HepG2 (cell line): Measurements from ENCODE around the gene CDH12. TPM values are rescaled to one million over a fixed set of nuclear protein-coding genes. Genes with fewer than 3 reads are reported as not detected.

Source experiments
- ATAC-seq: fragments of 200-7000 bp; cut with Tn5 transposase; 3 replicates; pipeline ENCODE4 v1.9.1; 2020; ENCODE audit warnings: mild to moderate bottlenecking, moderate library complexity
- BruUV-seq: library from RNA; stranded (reverse); fragments of 400-500 nt; replicated peaks from 2 replicates; lab custom pipeline; 2021; lab: Mats Ljungman, UMichigan
- CTCF ChIA-PET: fragments of 300-600 bp; formaldehyde crosslinking; extraction: SDS; loops from one replicate; lab custom pipeline; 2021; ENCODE audit warnings: low total read pairs, inconsistent platforms, low intra/inter-chr PET ratio; lab: Yijun Ruan, JAX
- POLR2A ChIA-PET: fragments of 350-600 bp; sonication (Branson Sonifier 250); formaldehyde crosslinking; loops from one replicate; lab custom pipeline; 2020; ENCODE audit warnings: antibody characterized with exemption, inconsistent platforms; lab: Yijun Ruan, JAX
- DNase-seq: peaks from one replicate; pipeline ENCODE4 v3.0.0-alpha.2; 2015; ENCODE audit warnings: low spot score
- FAIRE-seq: peaks from 3 replicates; lab custom pipeline; 2011; peaks lifted over from hg19 to GRCh38; lab: Jason Lieb, UNC
- H2AFZ ChIP-seq: one replicate; pipeline ENCODE4 v1.6.1; 2011; ENCODE audit warnings: low read length, inconsistent platforms
- H3K27ac ChIP-seq: fragments of 300-600 bp; 3 replicates; pipeline ENCODE4 v1.8.0; 2011; ENCODE audit warnings: mixed run types, mild to moderate bottlenecking, mixed read lengths, low read length, inconsistent platforms; ENCODE audit not compliant: insufficient read depth; ENCODE audit errors: extremely low read length
- H3K27me3 ChIP-seq, 2 experiments: fragments of 200-600 bp in 1 of 2; 2 replicates in 1 of 2; 3 replicates in 1 of 2; pipeline versions ENCODE4 v1.6.0 to v1.8.0; 2011; ENCODE audit warnings: low read length in 2 of 2, mild to moderate bottlenecking in 2 of 2, moderate library complexity in 2 of 2, inconsistent platforms in 1 of 2; ENCODE audit not compliant: insufficient read depth in 2 of 2, control insufficient read depth in 1 of 2
- H3K36me3 ChIP-seq, 2 experiments: fragments of 200-600 bp in 1 of 2; replicated peaks in 1 of 2; 2 replicates in 1 of 2; 3 replicates in 1 of 2; pipeline versions ENCODE4 v1.5.1 to v1.8.0; 2011; ENCODE audit warnings: low read length in 2 of 2, inconsistent platforms in 1 of 2; ENCODE audit not compliant: insufficient read depth in 2 of 2, control insufficient read depth in 1 of 2
- H3K4me1 ChIP-seq: 2 replicates; pipeline ENCODE4 v1.5.1; 2012; ENCODE audit warnings: low read length, inconsistent platforms; ENCODE audit not compliant: insufficient read depth
- H3K4me2 ChIP-seq: 2 replicates; pipeline ENCODE4 v1.6.0; 2011; ENCODE audit warnings: low read depth, low read length, inconsistent platforms
- H3K4me3 ChIP-seq, 3 experiments: fragments of 200-600 bp in 1 of 3; sonication (generic), shearing (Covaris generic) in 1 of 3; replicated peaks in 1 of 3; 2 replicates each; pipeline ENCODE4 v1.5.1; 2011 to 2016; ENCODE audit warnings: low read length in 3 of 3, inconsistent platforms in 2 of 3, low read depth in 2 of 3, mild to moderate bottlenecking in 2 of 3, control low read depth in 1 of 3, mixed read lengths in 1 of 3; ENCODE audit not compliant: insufficient read depth in 1 of 3
- H3K79me2 ChIP-seq: one replicate; pipeline ENCODE4 v1.6.1; 2011; ENCODE audit warnings: low read length, inconsistent platforms; ENCODE audit not compliant: insufficient read depth
- H3K9ac ChIP-seq: 2 replicates; pipeline ENCODE4 v1.6.0; 2011; ENCODE audit warnings: mild to moderate bottlenecking, low read depth, low read length, inconsistent platforms; ENCODE audit not compliant: insufficient read depth
- H3K9me3 ChIP-seq: 2 replicates; pipeline ENCODE4 v1.5.1; 2012; ENCODE audit warnings: mild to moderate bottlenecking, low read length
- H4K20me1 ChIP-seq: 2 replicates; pipeline ENCODE4 v1.6.0; 2011; ENCODE audit warnings: inconsistent platforms, mild to moderate bottlenecking, low read length, moderate library complexity; ENCODE audit not compliant: insufficient read depth
- ELF1 ChIP-seq: sonication (generic); formaldehyde crosslinking; IDR thresholded peaks from 2 replicates; pipeline ENCODE4 v1.4.0; 2020; ENCODE audit warnings: missing genetic modification reagents
- GPN1 ChIP-seq: sonication (generic); formaldehyde crosslinking; IDR thresholded peaks from 2 replicates; pipeline ENCODE4 v1.5.1; 2020; ENCODE audit warnings: missing genetic modification reagents, borderline replicate concordance
- TBX3 ChIP-seq: fragments of 450-650 bp; IDR thresholded peaks from 2 replicates; pipeline ENCODE4 v1.6.1; 2017; ENCODE audit warnings: antibody characterized with exemption, mild to moderate bottlenecking, inconsistent platforms, borderline replicate concordance
- ZKSCAN5 ChIP-seq: sonication (generic); formaldehyde crosslinking; IDR thresholded peaks from 2 replicates; pipeline ENCODE4 v1.5.1; 2020; ENCODE audit warnings: mild to moderate bottlenecking, missing genetic modification reagents
- ZNF17 ChIP-seq: sonication (generic); formaldehyde crosslinking; IDR thresholded peaks from 2 replicates; pipeline ENCODE4 v1.5.0; 2020; ENCODE audit warnings: mild to moderate bottlenecking, missing genetic modification reagents
- ZNF343 ChIP-seq: sonication (generic); formaldehyde crosslinking; IDR thresholded peaks from 2 replicates; pipeline ENCODE4 v1.4.0; 2020; ENCODE audit warnings: mild to moderate bottlenecking, missing genetic modification reagents
- ZNF569 ChIP-seq: sonication (generic); formaldehyde crosslinking; IDR thresholded peaks from 2 replicates; pipeline ENCODE4 v1.5.0; 2020; ENCODE audit warnings: mild to moderate bottlenecking, missing genetic modification reagents, moderate library complexity, borderline replicate concordance
- WGBS: methylation state at CpG from one replicate; pipeline ENCODE4 v1.1.6; 2017; ENCODE audit warnings: low lambda C conversion rate; 5-methylcytosine and 5-hydroxymethylcytosine counted together
- in situ Hi-C: cut with HindIII; loops from 2 replicates; pipeline ENCODE4 v1.10.0; 2017; ENCODE audit warnings: low pct_unique_long_range_greater_than_20kb; ENCODE audit not compliant: extremely low pct_ligation_motif_present
- intact Hi-C: fragments of 100-400 bp; cut with micrococcal nuclease; formaldehyde crosslinking; loops from one replicate; pipeline ENCODE4 v1.10.0; 2022; ENCODE audit not compliant: unreplicated experiment
- polyA plus RNA-seq, 8 experiments: library from polyadenylated mRNA; depleted of rRNA in 3 of 8; stranded (reverse) in 7 of 8; unstranded in 1 of 8; fragments of >200 nt; fragmentation: Illumina TruSeq in 4 of 8; extraction: Trizol in 4 of 8; gene quantifications; 2 replicates each; pipeline versions ENCODE4 v1.2.1 to v1.2.3, GENCODE V29; 2011 to 2016; ENCODE audit warnings: low read depth in 4 of 8, missing spikeins in 1 of 8, mixed read lengths in 1 of 8; ENCODE audit not compliant: insufficient read depth in 1 of 8
- total RNA-seq, 5 experiments: library from RNA; depleted of rRNA; stranded (reverse); fragments of >200 nt; fragmentation: Illumina TruSeq; extraction: Trizol; gene quantifications; 2 replicates each; pipeline ENCODE4 v1.2.3, GENCODE V29; 2016; ENCODE audit warnings: low read depth in 1 of 5
- TF ChIP-seq, protein P1 (sequence below), 2 experiments: sonication (generic) in 1 of 2; formaldehyde crosslinking in 1 of 2; IDR thresholded peaks; 2 replicates each; pipeline versions ENCODE4 v1.4.0 to v1.6.1; 2016 to 2020; ENCODE audit warnings: borderline replicate concordance in 1 of 2, low read depth in 1 of 2, mild to moderate bottlenecking in 1 of 2, missing genetic modification reagents in 1 of 2

CDH12 gene
- total and polyA plus RNA-seq, 2 of the 13 experiments (the other 11 are each of a cell fraction or from before 2014, with no cell fraction given): not detected

GRCh38 chr5:22900801-22901310, 47.7 kb upstream of the CDH12 start:
- Histone ChIP-seq H3K4me3 (no peak overlapping the region), H3K79me2 (no peaks in the 10 kb centered on the region), H2AFZ (no peak overlapping the region), H3K27ac (no peak overlapping the region), H3K9me3 (peaks cover 17% of the 10 kb centered on the region), H4K20me1 (no peaks in the 10 kb centered on the region), H3K27me3 (no peaks in the 10 kb centered on the region), H3K36me3 (no peaks in the 10 kb centered on the region), H3K9ac (no peak overlapping the region), H3K4me2 (no peak overlapping the region), H3K4me1 (no peaks in the 10 kb centered on the region)
- DNase-seq (no peak), ATAC-seq (no peak), FAIRE-seq (no peak)
- in situ Hi-C loops: no loop called here
- WGBS: 36% methylated on average over 10 of the region's 17 CpGs
- TF ChIP-seq ZNF343 (CRISPR knock-in tag) (no peak), GPN1 (CRISPR knock-in tag) (no peak), TBX3 (no peak), ZNF17 (no peak), ELF1 (CRISPR knock-in tag) (no peak), ZKSCAN5 (CRISPR knock-in tag) (no peak), ZNF569 (CRISPR knock-in tag) (no peak)
- TF ChIP-seq, protein P1, sequence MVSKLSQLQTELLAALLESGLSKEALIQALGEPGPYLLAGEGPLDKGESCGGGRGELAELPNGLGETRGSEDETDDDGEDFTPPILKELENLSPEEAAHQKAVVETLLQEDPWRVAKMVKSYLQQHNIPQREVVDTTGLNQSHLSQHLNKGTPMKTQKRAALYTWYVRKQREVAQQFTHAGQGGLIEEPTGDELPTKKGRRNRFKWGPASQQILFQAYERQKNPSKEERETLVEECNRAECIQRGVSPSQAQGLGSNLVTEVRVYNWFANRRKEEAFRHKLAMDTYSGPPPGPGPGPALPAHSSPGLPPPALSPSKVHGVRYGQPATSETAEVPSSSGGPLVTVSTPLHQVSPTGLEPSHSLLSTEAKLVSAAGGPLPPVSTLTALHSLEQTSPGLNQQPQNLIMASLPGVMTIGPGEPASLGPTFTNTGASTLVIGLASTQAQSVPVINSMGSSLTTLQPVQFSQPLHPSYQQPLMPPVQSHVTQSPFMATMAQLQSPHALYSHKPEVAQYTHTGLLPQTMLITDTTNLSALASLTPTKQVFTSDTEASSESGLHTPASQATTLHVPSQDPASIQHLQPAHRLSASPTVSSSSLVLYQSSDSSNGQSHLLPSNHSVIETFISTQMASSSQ (IDR thresholded peaks at IDR 0.05; ENCODE audit: low read depth): no peak
- TF ChIP-seq, protein P1 (CRISPR knock-in tag; IDR thresholded peaks at IDR 0.05; ENCODE audit: borderline replicate concordance): no peak
- no TSS peak for BruUV-seq
- ChIA-PET POLR2A (no interaction called here), CTCF (no interaction called here)
- intact Hi-C loops: no loop called here
